Neural progenitor cell (in vitro differentiated cells): ENCODE results near the gene PIK3R6. TPM values are rescaled to one million over a fixed set of nuclear protein-coding genes. Genes with fewer than 3 reads are reported as not detected.

Experiments
- DNase-seq: peaks from one replicate; pipeline ENCODE4 v3.0.0-alpha.2; 2016; ENCODE audit warnings: low spot score
- H2AFZ ChIP-seq: fragments of 200-600 bp; sonication (generic); replicated peaks from 2 replicates; pipeline ENCODE4 v1.6.1; 2016; ENCODE audit warnings: antibody characterized with exemption
- H3F3A ChIP-seq: fragments of 200-600 bp; sonication (generic); 2 replicates; pipeline ENCODE4 v1.6.1; 2016; ENCODE audit warnings: antibody characterized with exemption, low read depth
- H3K27ac ChIP-seq: fragments of 200-600 bp; sonication (generic); 2 replicates; pipeline ENCODE4 v1.5.1; 2016; ENCODE audit warnings: mild to moderate bottlenecking
- H3K27me3 ChIP-seq: fragments of 200-600 bp; sonication (generic); 2 replicates; pipeline ENCODE4 v1.6.1; 2016; ENCODE audit warnings: mild to moderate bottlenecking, moderate library complexity
- H3K36me3 ChIP-seq: fragments of 200-600 bp; sonication (generic); 2 replicates; pipeline ENCODE4 v1.5.1; 2016
- H3K4me1 ChIP-seq: fragments of 200-600 bp; sonication (generic); 2 replicates; pipeline ENCODE4 v1.6.1; 2016; ENCODE audit warnings: mixed run types
- H3K4me2 ChIP-seq: fragments of 200-600 bp; sonication (generic); 2 replicates; pipeline ENCODE4 v1.6.1; 2016
- H3K4me3 ChIP-seq: fragments of 200-600 bp; sonication (generic); 2 replicates; pipeline ENCODE4 v1.5.1; 2016
- H3K79me2 ChIP-seq: fragments of 200-600 bp; sonication (generic); 2 replicates; pipeline ENCODE4 v1.6.1; 2016; ENCODE audit warnings: low read depth
- H3K9ac ChIP-seq: fragments of 200-600 bp; sonication (generic); 2 replicates; pipeline ENCODE4 v1.6.1; 2016
- H3K9me3 ChIP-seq: fragments of 200-600 bp; sonication (generic); 2 replicates; pipeline ENCODE4 v1.5.1; 2016; ENCODE audit warnings: low read depth
- H4K20me1 ChIP-seq: fragments of 200-600 bp; sonication (generic); 2 replicates; pipeline ENCODE4 v1.6.1; 2016; ENCODE audit warnings: low read depth
- H3K27ac Mint-ChIP-seq: 3 replicates; pipeline ENCODE4 v1.8.0; 2021; ENCODE audit warnings: mixed read lengths
- H3K27me3 Mint-ChIP-seq: 2 replicates; pipeline ENCODE4 v1.8.0; 2022; ENCODE audit warnings: low read depth, mild to moderate bottlenecking, inconsistent platforms, moderate library complexity, mixed read lengths; ENCODE audit not compliant: insufficient read depth
- H3K36me3 Mint-ChIP-seq: 3 replicates; pipeline ENCODE4 v1.8.0; 2021; ENCODE audit warnings: mixed read lengths
- H3K4me1 Mint-ChIP-seq: 3 replicates; pipeline ENCODE4 v1.8.0; 2021; ENCODE audit warnings: mixed read lengths
- H3K4me3 Mint-ChIP-seq: 3 replicates; pipeline ENCODE4 v1.8.0; 2021; ENCODE audit warnings: mild to moderate bottlenecking, moderate library complexity, mixed read lengths
- H3K9me3 Mint-ChIP-seq: 3 replicates; pipeline ENCODE4 v1.8.0; 2020; ENCODE audit warnings: mixed read lengths
- CTCF ChIP-seq: fragments of 200-600 bp; sonication (generic); IDR thresholded peaks from 2 replicates; pipeline ENCODE4 v1.5.1; 2017; ENCODE audit warnings: antibody characterized with exemption, mild to moderate bottlenecking
- EZH2 ChIP-seq: fragments of 200-600 bp; sonication (generic); IDR thresholded peaks from 2 replicates; pipeline ENCODE4 v1.6.1; 2017; ENCODE audit warnings: antibody characterized with exemption, mild to moderate bottlenecking, moderate library complexity
- EZH2phosphoT487 ChIP-seq: fragments of 200-600 bp; sonication (generic); IDR thresholded peaks from 2 replicates; pipeline ENCODE4 v1.6.1; 2017; ENCODE audit warnings: antibody characterized with exemption
- total RNA-seq: library from RNA; depleted of rRNA; stranded (reverse); fragments of >200 nt; gene quantifications from 2 replicates; pipeline ENCODE4 v1.2.3, GENCODE V29; 2015; ENCODE audit warnings: low replicate concordance

PIK3R6 gene
- total RNA-seq, 1 donor from 2014 or later: not detected

- Histone ChIP-seq H3K27me3 (no peaks in the 10 kb centered on the region), H3K9me3 (no peaks in the 10 kb centered on the region), H4K20me1 (no peaks in the 10 kb centered on the region), H3K4me1 (no peaks in the 10 kb centered on the region), H3K79me2 (no peaks in the 10 kb centered on the region), H3K9ac (no peak overlapping the region), H3F3A (no peaks in the 10 kb centered on the region), H3K27ac (no peak overlapping the region), H3K4me3 (no peak overlapping the region), H3K36me3 (no peaks in the 10 kb centered on the region), H3K4me2 (no peak overlapping the region), H2AFZ (no peak overlapping the region)
- no peak overlapping the region for H3K27ac Mint-ChIP-seq
- peaks cover 5% of the 10 kb centered on the region for H3K27me3 Mint-ChIP-seq
- no peaks in the 10 kb centered on the region for H3K36me3 Mint-ChIP-seq
- no peak overlapping the region for H3K4me3 Mint-ChIP-seq
- no peak for DNase-seq
- peaks cover 4% of the 10 kb centered on the region for H3K4me1 Mint-ChIP-seq
- no peaks in the 10 kb centered on the region for H3K9me3 Mint-ChIP-seq
- TF ChIP-seq EZH2phosphoT487: no peak
- TF ChIP-seq EZH2: no peak
- TF ChIP-seq CTCF: no peak
Measured at GRCh38 chr17:8830141-8830540, 37.3 kb downstream of the PIK3R6 start.

GRCh38 chr17:8829036-8829941 is 38.2 kb downstream of the PIK3R6 start:
- Histone ChIP-seq H3K4me2 (no peak overlapping the region), H3K4me1 (no peaks in the 10 kb centered on the region), H3K9ac (no peak overlapping the region), H3K36me3 (no peaks in the 10 kb centered on the region), H3K27ac (no peak overlapping the region), H3K27me3 (no peaks in the 10 kb centered on the region), H2AFZ (no peak overlapping the region), H4K20me1 (no peaks in the 10 kb centered on the region), H3K79me2 (no peaks in the 10 kb centered on the region), H3K9me3 (no peaks in the 10 kb centered on the region), H3F3A (no peaks in the 10 kb centered on the region), H3K4me3 (no peak overlapping the region)
- Mint-ChIP-seq H3K27me3 (peaks cover 2% of the 10 kb centered on the region), H3K36me3 (no peaks in the 10 kb centered on the region), H3K9me3 (peaks cover 3% of the 10 kb centered on the region), H3K4me1 (peaks cover 4% of the 10 kb centered on the region), H3K4me3 (no peak overlapping the region), H3K27ac (no peak overlapping the region)
- TF ChIP-seq CTCF: no peak
- no peak for TF ChIP-seq EZH2
- no peak for TF ChIP-seq EZH2phosphoT487
- DNase-seq: no peak

- H3K9me3 ChIP-seq: no peaks in the 10 kb centered on the region
- no peaks in the 10 kb centered on the region for H3K79me2 ChIP-seq
- Mint-ChIP-seq H3K4me3 (no peak overlapping the region), H3K27me3 (peaks cover 2% of the 10 kb centered on the region), H3K36me3 (no peaks in the 10 kb centered on the region), H3K9me3 (peaks cover 10% of the 10 kb centered on the region), H3K27ac (no peak overlapping the region), H3K4me1 (peaks cover 4% of the 10 kb centered on the region)
- no peak overlapping the region for H3K4me3 ChIP-seq
- no peak overlapping the region for H3K4me2 ChIP-seq
- H2AFZ ChIP-seq: no peak overlapping the region
- H3K9ac ChIP-seq: no peak overlapping the region
- no peak for TF ChIP-seq CTCF
- no peak for TF ChIP-seq EZH2
- no peak for TF ChIP-seq EZH2phosphoT487
- DNase-seq: no peak
- H3K27me3 ChIP-seq: no peaks in the 10 kb centered on the region
- H3K27ac ChIP-seq: no peak overlapping the region
- H3K4me1 ChIP-seq: no peaks in the 10 kb centered on the region
- no peaks in the 10 kb centered on the region for H4K20me1 ChIP-seq
- no peaks in the 10 kb centered on the region for H3F3A ChIP-seq
- no peaks in the 10 kb centered on the region for H3K36me3 ChIP-seq
Measured at GRCh38 chr17:8828517-8828875, 39.0 kb downstream of the PIK3R6 start.
